Midbrain (tissue), 1 donor: ENCODE results near the gene RPRD1A.
"Not testable (repeated sequence)": the region's sequence is repeated elsewhere in the genome, so short reads cannot be mapped to it uniquely, and the experiment has no call there.

Experiments used
- DNase-seq: peaks from one replicate; lab custom pipeline; 2025; lab: John Stamatoyannopoulos, UW

The RPRD1A gene, protein sequence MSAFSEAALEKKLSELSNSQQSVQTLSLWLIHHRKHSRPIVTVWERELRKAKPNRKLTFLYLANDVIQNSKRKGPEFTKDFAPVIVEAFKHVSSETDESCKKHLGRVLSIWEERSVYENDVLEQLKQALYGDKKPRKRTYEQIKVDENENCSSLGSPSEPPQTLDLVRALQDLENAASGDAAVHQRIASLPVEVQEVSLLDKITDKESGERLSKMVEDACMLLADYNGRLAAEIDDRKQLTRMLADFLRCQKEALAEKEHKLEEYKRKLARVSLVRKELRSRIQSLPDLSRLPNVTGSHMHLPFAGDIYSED

DNA sequence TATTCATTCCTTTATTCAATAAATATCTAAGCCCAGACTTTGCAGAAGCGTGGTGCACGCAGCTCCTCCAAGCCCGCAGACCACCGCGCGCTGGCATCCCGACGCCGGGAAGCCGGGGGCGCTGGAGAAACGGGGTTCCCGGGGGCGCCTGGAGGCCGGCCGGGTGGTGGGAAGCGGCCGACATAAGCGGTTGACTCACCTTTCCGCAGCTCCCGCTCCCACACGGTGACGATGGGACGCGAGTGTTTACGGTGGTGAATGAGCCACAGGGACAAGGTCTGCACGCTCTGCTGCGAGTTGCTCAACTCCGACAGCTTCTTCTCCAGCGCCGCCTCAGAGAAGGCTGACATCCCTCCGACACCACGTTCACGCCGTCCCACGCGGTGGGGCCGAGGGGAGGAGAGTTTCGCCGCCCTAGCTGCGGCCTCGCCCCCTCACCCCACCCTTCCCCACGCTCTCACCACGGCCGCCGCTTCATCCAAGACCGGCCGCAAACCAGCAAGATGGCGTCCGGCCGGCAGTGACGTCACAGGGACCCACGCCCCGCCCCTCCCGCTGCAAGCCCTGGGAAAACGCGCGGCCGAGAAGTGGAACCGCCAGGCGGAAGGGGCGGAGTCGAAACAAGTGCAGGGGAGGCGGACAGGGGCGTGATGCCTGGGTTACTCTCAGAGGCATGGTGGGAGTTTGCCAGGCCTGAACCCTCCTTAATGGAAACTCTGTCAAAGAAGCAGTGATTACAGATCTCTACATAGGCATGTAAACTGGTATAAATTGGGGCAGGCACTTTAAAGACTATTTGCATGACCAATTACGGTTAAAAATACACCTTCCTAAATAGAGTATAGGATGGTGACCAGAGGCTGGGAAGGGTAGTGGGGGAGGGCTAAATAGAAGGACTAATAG lies at the start of gene RPRD1A:
Gene RPRD1A, minus strand, starts transcription at position 505 of the 903 bp plus-strand sequence. Its CDS starts 155 bp downstream, at position 350.
- peak; percentile 96 for DNase-seq

DNA sequence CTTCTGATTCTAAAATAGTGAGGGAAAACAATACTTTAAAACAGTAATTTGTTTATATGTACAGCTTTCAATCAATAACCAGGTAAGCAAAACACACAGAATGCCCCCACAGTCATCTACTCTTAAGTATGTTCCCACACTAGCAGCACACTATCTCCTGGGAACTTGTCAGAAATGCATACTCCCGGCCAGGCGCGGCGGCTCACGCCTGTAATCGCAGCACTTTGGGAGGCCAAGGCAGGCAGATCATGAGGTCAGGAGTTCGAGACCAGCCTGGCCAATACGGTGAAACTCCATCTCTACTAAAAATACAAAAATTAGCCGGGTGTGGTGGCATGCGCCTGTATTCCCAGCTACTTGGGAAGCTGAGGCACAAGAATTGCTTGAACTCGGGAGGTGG lies 49.4 kb upstream of the RPRD1A start:
- not testable (repeated sequence) for DNase-seq

DNA sequence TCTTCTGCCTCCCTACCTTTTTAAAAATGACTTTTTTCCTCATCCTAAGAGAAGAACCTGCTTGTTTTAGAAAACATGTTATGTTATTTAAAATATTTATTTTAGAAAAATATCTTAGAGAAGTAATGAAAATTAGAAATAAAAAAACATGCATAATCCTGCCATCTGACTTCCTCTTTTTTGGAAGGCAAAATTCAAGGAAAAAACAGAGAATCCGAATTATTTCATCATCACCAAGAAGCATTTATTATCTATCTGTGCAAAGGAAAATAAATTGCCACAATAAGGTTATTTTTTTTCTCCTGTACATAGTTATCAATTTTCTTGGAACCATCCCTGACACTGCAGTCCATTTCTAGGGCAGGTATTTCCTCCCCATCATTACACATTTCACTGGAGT lies 47.4 kb upstream of the RPRD1A start:
- no peak for DNase-seq

DNA sequence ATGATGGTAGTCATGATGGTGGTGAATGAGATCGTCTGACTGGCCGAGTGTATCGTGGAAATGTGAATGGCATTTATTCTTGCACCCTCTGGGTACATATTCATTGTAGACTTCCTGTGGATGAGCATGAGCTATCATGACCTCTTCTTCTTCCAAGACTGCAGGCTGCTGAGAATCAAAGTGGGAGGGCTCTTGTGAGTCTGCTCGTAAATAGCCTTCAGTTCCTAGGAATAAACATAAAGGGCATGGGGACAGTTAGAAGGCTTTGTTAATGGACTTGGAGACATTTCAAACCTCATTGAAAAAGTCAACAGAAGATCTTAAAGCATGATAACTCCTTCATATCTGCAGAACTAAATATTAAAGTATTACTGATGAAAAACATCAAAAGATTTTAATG lies 46.9 kb upstream of the RPRD1A start:
- DNase-seq: no peak

DNA sequence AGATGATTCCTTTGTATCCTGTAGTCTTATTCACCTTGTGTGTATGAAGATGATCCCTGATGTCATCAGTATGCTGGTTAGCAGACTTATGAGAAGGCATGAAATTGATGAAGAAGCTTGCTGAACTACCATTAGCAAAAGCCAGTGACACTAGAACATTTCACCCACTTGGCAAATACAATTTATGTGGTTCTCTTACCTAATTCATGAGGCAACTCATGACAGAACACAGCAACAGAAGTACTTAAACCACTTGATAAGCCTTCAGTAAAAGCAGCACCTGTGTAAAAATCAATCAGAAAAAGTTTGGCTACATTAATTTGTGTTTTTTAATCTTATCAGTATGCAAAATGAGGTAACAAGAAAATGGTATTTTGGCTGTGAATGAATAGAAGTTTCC lies 44.9 kb upstream of the RPRD1A start:
- no peak for DNase-seq

DNA sequence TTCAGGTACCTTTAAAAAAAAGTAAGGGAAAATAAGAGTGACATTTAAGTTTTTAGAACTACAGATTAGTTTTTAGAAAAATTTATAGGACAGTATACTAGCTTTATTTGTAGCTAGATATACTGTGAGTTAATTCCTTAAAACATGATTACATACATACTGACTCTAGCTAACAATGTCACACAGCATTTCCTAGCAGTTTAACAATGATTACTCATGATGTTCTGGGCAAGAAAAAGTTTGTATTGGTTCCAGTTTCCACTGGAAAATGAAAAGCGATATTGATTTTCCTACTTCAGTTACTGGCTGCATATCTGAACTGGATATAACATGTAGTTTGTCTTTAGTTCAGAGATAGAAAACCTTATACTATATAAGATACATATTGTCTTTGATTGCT lies 42.4 kb upstream of the RPRD1A start:
- DNase-seq: no peak

DNA sequence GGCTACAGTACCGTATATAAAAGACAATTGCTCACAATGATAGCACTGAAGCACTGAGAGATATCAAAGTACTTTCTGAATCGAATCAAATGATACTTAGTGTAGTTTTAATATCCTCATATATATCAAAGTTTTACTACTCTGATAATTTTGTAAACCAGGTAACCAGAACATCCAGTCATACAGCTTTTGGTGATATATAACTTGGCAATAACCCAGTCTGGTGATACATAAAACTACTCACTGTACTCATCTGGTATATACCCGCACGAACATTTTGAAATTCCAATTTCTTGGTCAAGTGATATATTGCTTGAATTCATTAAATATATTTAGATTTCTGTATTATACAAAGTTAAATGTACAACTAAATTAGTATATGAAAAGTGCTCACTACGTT lies 41.2 kb upstream of the RPRD1A start:
- no peak for DNase-seq

DNA sequence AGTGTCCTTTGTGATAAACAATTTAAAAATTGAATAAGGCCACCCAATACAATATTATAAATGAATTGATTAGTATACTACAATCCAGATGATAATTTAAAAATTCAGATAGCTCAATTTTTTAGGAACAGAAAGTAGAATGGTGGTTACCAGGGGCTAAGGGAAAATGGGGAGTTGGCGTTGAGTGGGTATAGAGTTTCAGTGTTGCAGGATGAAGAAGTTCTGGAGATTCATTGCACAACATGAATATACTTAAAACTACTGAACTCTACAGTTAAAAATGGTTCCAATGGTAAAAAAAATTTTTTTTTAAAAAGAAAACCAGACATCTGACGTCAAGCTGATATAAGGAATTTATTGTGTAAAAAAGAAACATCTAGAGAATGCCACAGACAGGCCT lies 40.8 kb upstream of the RPRD1A start:
- DNase-seq: no peak

DNA sequence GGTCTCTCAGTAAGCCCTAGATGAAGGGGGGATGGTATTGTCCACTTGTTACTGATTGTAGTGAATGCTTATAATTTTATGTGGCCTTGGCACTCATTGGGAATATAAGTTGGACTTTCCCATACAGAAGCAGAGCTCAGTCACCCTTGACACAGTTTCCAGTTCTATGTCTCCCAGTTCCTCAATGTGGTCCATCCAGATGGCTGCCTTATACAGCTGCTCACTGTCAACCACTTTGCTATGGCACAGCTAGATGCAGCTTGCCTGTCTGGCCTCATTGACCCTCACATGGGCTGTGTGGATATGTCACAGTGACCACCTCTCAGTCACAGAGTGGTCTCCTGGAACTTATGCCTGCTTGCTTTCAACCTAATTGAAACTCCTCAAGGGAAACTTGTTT lies 40.1 kb upstream of the RPRD1A start:
- DNase-seq: no peak

DNA sequence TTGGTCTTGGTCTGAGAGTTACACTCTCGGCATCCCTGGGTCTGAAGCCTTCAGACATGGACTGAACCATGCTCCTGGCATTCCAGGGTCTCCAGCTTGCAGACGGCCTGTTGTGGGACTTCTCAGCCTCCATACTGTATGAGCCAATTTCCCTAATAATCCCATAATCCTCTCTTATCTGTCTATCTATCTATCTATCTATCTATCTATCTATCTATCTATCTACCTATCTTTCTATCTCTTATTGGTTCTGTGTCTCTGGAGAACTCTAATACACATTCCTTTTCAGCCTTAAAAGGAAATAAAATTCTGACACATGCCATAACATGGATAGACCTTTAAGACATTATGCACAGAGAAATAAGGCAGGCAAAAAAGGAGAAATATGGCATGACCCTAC lies 37.4 kb upstream of the RPRD1A start:
- DNase-seq: no peak

DNA sequence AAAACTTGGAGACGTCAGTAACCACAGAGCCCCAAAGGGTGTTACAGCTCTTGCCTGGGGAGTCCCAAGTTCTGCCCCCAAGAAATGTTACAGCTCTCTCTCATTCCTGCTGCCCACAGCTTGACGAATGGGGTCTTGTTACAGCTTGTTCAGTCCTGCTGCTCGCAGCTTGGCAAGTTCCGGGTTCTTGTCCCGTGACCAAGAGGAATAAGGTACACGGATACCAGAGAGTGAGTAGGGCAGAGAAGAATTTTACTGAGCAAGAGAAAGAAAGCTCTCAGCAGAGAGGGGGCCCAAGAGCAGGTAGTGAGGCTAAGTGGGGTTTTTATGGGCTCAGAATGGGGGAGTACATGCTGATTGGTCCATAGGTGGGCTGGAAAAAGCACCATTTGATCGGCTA lies 34.6 kb upstream of the RPRD1A start:
- no peak for DNase-seq

DNA sequence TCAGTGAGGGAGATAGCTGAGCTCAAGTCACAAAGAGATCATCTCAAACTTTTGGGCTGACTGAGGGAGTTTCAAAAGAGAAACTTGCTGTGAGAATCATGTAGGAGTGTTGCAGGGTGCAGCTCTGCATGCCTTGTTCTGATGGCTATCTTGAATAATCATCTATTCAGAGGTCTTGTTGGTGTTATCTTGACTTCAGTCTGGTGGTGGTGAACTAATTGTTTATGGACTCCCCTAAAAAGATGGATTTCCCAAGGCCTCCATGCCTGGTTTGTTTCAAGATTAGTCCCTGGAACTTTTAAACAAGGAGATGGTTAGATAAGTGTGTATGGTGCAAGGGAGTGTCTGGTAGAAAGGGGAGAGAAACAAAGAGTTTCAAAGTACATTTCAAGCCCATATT lies 32.0 kb upstream of the RPRD1A start:
- no peak for DNase-seq

DNA sequence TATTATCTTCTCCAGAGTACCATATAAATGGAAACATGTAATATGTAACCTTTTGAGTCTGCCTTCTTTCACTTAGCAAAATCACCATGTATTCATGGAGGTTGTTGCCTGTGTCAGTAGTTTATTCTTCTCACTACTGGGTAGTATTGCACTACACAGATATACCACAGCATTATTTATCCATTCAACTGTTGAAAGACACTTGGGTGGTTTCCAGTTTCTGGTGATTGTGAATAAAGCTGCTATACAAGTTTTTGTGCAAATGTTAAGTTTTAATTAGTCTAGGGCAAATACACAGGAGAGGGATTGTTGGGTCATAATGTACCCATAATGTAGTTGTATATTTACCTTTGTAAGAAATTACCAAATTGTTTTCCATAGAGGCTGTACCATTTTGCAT lies 29.6 kb upstream of the RPRD1A start:
- DNase-seq: no peak

DNA sequence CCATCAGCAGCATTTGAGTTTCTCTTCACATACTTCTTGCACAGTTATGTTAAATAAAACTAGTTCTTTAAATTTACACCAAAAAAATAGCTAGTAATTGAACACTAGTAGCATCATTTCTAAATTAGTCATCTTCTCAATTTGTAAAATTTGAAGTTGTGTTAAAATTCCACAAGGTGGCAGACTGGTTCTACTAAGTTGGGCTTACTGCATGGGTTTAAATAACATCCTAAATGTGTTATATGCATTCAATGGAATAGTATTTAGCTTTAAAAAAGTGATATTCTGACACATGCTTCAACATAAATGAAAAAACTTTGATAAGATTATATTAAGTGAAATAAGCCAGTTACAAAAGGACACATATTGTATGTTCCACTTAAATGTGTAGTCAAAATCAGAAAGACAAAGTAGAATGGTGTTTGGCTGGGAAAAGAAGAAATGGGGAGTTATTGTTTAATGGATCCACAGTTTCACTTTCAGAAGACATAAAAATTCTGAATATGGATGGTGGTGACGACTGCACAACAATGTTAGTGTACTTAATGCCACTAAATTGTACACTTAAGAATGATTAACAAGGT lies 28.7 kb upstream of the RPRD1A start:
- DNase-seq: peak; percentile 31

DNA sequence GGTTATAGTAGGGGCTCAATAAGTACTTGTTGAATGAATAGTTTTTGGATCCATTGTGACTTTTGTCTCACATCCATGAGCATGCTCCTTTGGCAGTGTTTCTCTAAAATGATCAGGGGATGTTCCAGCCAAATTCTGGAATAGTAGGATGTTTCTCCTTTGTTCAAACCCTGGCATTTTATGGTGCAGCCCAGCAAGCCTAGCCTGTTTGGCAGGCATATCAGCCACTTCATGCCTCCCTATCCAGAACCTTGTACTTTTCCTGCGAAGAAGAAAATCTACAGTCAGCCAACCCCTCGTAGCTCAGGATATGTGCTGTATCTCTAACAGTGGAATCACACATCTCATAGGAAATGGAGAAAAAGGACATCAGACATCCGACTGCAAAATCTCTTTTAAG lies 27.1 kb upstream of the RPRD1A start:
- no peak for DNase-seq

DNA sequence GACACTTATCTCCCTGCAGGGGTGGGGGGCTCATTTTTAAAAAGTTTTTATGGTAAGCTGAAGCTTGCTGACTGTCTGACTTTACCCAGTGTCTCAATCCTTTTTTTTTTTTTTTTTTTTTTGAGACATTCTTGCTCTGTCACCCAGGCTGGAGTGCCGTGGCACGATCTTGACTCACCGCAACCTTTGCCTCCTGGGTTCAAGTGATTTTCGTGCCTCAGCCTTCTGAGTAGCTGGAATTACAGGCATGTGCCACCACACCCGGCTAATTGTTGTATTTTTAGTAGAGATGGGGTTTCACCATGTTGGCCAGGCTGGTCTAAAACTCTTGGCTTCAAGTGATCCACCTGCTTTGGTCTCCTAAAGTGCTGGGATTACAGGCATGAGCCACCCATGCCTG lies 24.8 kb upstream of the RPRD1A start:
- DNase-seq: not testable (repeated sequence)

DNA sequence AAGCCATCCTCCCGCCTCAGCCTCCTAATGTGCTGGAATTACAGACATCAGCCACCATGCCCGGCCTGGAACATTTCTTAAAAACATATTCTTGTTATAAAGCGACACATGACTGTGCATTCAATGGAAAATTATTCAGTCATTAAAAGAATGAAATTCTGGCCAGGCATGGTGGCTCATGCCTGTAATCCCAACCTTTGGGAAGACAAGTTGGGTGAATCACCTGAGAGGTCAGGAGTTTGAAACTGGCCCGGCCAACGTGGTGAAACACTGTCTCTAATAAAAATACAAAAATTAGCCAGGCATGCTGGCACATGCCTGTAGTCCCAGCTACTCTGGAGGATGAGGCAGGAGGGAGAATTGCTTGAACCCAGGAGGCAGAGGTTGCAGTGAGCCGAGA lies 21.6 kb upstream of the RPRD1A start:
- DNase-seq: no peak

DNA sequence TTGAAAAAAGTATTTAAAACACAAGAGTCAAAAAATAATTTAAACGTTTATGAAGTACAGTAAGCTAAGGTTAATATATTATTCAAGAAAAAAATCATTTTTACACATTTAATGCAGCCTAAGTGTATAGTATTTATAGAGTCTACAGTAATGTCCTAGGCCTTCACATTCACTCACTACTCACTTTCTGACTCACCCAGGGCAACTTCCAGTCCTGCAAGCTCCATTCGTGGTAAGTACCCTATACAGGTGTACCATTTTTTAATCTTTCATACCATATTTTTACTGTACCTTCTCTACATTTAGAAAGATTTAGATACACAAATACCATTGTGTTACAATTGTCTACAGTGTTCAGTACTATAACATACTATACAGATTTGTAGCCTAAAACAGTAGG lies 20.9 kb upstream of the RPRD1A start:
- no peak for DNase-seq

DNA sequence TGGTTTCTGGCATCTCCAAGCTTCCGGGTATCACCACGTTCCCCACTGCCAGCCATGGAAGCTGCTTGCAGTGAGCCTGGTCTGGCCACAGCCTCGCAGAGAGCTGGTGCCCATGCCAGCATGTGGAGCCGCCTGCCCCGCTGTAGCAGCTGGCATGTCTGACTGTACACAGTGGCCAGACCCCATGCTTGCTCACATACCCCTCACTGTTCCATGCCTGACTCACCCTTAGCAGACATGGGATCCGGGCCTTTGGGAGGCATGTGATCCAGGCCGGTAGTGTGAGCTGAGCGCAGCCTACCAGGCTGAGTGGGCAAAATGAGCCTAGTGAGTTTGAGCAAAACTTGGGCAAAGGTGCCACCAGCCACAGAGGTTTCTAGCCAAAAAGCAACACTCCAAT lies 18.8 kb upstream of the RPRD1A start:
- DNase-seq: no peak

DNA sequence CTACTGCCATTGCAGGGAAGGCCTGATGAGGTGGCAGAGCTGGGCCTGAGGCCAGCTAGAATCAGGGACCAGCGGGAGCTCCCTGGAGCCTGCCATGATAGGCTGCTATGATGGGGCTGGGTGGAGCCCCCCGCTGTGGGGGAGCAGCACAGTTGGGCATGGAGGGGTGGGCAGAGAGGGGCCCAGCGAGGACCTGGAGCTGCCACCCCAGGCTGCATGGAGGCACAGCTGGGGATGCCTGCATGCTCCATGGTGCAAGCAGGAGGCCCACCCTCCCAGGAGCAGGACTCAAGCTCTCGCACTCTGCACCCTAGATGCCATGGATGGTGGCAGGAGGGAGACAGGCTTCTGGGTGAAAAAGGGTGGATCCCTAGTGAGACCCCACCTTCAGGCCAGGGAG lies 17.8 kb upstream of the RPRD1A start:
- no peak for DNase-seq

DNA sequence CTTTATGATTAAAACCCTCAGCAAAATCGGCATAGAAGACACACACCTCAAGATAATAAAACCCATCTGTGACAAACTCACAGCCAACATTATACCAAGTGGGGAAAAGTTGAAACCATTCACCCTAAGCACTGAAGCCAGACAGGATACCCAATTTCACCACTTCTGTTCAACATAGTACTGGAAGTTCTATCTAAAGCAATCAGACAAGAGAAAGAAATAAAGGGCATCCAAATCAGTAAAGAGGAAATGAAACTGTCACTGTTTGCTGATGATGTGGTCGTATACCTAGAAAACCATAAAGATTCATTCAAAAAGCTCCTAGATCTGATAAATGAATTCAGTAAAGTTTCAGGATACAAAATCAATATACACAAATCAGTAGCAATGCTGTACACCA lies 16.4 kb upstream of the RPRD1A start:
- DNase-seq: no peak

DNA sequence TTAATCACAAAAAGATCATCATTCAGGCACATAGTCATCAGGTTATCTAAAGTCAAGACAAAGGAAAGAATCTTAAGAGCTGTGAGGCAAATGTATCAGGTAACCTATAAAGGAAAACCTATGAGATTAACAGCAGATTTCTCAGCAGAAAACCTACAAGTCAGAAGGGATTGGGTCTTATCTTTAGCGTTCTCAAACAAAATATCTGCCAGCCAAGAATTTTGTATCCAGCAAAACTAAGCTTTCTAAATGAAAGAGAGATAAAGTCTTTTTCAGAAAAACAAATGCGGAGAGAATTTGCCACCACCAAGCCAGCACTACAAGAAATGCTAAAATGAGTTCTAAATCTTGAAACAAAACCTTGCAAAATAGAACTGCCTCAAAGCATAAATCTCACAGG lies 13.8 kb upstream of the RPRD1A start:
- DNase-seq: not testable (repeated sequence)
